Stimulated activated CD8-positive, alpha-beta memory T cell treated with anti-CD3 and anti-CD28 coated beads, Interleukin-2, amount 100 ng/mL, for 1 hour (primary cell): ENCODE measurements around the gene DPF3.
"Not testable (repeated sequence)": the region's sequence is repeated elsewhere in the genome, so short reads cannot be mapped to it uniquely, and the experiment has no call there.

Source experiments
- DNase-seq, 2 donors: peaks; one replicate each; pipeline ENCODE4 v3.0.0-alpha.2; 2020; ENCODE audit warnings: low read depth in 2 of 2

DPF3 gene

GRCh38 chr14:72880820-72881219 lies 13.1 kb downstream of the DPF3 start:
- no peak for DNase-seq

DNA sequence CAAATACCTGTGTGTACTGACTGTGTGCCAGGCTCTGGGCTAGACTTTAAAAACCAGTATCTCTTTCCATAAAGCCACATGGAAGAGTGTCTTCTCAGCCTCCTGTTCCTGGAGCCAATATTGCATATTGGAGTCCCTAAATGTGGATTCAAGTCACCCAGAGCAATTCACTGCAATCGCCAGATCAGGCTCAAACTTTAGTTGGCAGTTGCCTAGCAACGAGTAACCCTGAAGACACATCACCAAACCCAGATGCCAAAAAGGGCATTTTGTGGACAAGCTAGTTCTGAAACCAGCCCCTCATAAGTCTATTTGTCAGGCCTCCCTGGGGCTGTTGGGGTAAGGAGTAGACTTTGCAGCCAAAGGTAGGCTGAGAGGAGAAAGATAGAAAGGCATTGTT lies 13.7 kb downstream of the DPF3 start:
- no peak for DNase-seq

DNA sequence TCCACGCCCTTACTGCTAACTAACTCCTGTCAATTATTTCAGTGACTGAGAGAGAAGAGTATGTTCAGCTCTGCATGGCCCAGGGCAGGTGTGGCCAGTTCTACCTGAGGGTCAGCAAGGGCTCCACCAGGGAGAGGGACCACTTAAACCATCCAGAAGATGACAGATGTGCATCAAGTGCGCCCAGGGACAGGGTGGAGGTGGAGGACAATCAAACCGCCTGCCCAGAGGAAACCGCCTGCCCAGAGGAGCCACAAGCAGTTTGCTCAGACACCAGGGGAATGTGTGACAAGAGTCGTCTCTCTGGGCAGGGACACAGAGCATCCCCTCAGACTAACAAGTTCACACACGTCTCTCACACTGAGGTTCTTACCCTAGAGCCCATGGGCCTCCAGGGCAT lies 14.5 kb downstream of the DPF3 start:
- no peak for DNase-seq

GRCh38 chr14:72878746-72879145 lies 15.2 kb downstream of the DPF3 start:
- no peak for DNase-seq

GRCh38 chr14:72876710-72877063 lies 17.2 kb downstream of the DPF3 start:
- DNase-seq: no peak

DNA sequence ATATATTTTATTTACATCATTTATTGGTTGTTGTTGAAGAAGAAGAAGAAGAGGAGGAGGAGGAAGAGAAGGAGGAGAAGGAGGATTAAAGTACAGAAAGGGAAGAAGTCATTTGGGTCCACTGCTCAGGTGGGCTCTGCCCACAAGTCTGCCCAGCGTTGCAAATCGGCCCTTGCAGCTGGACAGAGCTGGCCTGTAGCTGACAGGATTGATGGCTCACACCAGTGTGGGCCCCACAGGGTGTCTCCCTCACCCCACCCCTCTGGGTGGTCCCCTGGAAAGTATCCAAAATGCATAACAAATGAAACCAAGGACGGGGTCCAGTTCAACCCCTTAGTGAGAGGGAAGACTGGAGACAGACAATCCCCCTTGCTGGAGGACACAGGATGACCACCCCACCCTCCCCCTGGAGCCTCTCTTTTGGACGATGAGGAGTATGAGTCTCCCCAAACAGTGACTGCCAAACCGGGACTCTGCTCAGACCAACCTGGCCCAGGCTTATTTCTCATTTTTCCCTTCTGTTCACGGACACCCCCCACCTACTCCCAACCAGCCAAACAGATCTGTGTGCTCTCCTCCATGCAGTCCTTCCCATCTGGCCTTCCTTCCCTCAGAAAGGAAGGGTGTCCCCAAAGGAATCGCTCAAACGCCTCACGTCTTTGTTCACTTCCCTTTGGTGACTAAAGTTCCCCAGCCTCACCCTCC lies 17.7 kb downstream of the DPF3 start:
- DNase-seq: no peak

DNA sequence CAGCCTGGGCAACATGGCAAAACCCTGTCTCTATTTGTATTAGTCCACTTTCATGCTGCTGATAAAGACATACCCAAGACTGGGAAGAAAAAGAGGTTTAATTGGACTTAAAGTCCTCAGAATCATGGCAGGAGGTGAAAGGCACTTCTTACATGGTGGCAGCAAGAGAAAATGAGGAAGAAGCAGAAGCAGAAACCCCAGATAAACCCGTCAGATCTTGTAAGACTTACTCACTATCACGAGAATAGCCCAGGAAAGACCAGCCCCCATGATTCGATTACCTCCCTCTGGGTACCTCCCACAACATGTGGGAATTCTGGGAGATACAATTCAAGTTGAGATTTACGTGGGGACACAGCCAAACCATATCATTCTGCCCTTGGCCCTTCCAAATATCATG lies 23.0 kb downstream of the DPF3 start:
- not testable (repeated sequence) for DNase-seq

DNA sequence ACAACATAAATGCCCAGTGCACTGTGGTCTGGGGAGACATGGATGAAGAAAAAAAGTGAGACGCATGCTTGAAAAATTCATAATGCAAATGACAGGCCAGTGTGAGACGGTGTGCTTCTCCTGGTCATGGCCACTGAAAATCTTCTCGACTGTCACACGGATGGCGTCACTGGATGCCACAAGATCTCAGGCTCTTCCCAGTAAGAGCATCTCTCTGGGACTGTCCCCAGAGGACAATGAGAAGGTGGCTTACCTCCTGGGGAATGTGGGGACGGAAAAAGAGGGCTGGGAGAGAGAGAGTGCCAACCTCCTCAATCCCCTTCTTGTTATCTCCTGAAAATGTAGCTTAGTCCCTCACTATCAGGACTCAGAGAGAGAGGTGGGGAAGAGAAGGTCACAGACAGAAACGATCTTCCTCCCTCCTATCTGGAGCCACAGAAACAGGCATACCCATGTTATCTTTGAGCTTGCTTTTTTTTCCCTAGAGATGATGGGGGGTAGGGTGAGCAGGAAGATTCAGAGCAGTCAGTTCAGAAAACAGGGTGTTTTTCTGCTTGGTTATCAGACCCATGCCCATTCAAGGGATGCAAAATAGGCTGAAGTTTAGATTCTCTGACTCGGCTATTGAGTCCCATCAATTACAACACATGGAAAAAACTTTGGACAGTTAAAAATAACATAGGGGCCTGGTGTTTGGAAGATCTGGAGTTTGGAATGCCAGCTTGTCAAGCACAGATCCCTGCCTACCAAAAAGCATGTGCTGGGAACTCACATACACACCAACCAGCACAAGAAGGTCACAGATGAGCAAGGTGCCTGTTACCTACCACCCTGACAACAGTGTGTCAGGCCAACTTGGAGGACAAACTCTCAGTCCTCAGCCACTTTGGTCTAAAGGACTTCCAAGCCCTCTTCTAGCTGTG lies 24.2 kb downstream of the DPF3 start:
- DNase-seq: no peak

GRCh38 chr14:72868500-72868899 lies 25.4 kb downstream of the DPF3 start:
- DNase-seq: no peak

- no peak for DNase-seq
Observed at GRCh38 chr14:72864712-72865365, 29.1 kb downstream of the DPF3 start.

DNA sequence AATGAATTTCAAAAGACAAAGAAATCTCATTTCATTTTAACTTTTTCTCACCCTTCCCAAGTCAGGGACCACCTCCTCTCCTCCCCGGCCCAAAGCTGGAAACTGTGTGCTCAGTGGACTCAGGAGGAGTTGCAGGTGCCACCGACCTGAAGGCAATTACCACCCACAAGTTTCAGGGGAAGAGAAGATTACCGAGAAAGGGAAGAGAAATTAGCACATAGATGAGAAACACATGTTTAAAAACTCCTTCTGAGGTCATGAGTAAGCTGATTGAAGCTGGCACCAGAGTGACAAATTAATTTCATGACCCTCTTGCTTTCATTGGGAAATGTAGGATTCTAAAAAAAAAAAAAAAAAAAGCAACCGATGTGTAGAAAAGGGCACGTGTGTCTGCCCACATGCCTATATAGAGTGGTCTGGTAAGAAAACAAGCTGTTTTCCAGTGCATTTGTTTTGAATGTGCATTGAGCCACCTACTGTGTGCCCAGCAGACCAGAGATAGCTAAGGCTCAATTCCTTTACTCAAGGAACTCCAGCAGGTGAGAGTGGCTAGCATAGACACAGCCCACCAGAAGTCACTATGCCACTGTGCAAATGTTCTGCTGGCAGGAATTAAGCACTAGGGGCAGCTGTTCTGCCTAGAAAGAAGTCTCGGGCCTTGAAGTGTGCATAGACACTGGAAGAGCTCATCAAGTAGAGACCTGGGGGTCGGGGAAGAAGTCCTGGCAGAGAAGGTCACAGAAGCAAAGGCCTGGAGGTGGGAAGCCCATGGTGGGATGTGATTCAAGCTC lies 30.5 kb downstream of the DPF3 start:
- no peak for DNase-seq

DNA sequence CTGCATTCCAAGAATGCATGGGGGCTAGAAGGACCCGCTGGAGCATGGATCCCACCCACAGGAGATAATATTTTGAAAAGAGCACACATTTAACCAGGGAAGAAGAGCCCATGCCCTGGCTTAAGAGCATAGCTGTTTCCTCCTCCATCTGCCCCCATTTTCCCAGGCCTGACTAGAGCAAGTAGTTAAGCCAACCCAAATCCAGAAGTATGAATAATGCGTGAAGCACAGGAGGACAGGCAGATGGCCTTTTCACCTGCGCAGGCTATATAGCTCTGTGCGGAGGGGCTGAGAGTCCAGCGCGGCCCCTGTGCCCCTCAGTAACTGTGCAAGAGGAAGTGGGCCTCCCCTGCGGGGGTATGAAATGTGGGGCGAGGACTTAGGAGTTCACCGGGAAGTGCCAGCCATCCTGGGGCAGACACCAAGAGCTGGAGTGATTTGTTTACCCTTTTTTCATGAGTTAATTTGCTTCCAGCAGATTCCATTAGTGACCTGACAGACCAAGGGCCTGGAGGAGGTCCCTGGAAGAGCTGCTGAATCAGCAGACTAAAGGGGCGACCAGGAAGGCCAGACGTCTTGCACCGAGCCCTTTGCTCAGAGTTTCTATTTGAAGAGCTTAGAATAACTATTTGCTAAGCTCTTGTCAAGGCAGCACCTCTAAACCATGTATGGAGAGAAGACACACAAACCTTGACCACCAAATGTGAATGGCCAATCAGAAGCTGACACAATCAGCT lies 37.2 kb downstream of the DPF3 start:
- no peak for DNase-seq

DNA sequence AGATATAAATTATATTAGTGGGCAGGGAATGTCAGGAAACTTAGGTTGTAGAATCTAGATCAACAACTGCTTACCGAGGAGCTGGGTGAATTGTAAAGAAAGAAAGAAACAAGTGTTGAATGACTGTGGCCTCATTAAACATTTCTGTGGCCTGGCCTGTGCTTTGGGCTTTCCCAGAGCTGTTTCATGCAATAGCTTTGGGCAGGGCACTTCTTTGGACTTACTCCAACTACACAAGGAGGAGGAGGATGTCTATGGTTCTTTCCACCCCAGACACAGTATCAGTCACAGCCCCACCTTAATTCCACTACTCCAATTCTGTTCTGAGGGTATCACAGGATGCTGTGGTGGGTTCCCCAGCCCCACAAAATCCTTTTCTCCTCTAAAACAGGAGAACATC lies 38.0 kb downstream of the DPF3 start:
- DNase-seq: no peak

DNA sequence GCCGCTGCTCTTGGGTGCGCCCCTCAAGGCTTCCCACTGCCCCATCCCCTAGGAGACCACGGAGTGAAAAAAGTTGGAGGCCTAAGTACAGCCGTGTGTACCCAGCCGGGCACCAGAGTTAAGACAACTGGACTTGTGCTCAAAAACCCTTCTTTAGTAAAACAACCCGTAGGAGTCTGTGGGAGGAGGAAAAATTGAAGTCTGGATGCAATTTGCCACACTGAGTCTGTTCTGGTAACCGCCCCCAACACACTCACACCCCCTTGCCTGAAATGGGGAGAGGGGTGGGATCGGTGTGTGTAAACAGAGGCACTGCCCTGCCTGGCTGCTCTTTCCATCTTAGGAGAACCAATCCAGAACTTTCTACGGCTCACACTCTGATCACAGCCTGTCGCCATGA lies 41.7 kb downstream of the DPF3 start:
- DNase-seq: no peak

GRCh38 chr14:72851635-72852034 lies 42.3 kb downstream of the DPF3 start:
- DNase-seq: no peak

- DNase-seq: no peak
Observed at GRCh38 chr14:72850360-72850759, 43.5 kb downstream of the DPF3 start.

DNA sequence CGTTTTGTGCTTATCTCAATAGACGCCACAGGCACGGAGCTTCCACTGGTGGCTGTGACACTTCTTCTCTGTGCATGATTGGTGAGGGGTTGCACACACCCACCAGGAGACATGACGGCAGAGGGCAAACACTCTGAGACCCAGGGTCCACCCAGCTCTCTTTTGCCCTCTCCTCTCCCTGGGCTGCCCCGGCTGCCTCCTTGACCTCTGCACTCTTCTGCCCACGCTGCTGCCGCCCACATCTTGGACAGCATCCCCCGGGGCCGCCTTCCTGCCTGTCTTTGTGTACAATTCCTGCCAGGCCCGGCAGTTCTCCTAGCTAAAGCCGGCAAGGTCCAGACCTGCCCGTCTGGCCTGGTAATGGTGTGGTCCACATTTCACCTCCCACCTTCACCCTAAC lies 44.7 kb downstream of the DPF3 start:
- DNase-seq: no peak

GRCh38 chr14:72847721-72848120 lies 46.2 kb downstream of the DPF3 start:
- DNase-seq: no peak

DNA sequence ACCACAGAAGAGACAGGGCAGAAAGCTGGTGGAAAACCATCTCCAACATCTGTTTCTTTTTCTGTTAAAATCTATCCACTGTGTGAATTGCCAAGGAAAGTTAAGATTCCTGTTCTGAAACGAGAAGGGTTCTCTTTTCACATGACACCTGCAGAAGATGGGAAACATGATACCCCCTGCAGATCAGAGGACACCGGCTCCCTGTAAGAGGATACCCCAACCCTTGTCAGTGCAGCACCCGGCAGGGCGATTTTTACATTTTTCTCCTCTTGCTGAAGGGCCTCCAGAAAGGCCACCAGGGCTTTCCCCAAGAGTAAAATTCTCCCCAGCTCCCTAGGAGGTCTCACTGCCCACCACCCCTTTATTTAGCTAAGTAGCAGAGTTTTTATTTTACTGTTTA lies 48.2 kb downstream of the DPF3 start:
- DNase-seq: no peak

GRCh38 chr14:72845196-72845595 lies 48.7 kb downstream of the DPF3 start:
- no peak for DNase-seq

GRCh38 chr14:72844524-72844923 lies 49.4 kb downstream of the DPF3 start:
- DNase-seq: no peak
